Heart right ventricle (tissue), 16 donors: ENCODE data around the gene GRHL1. TPM values are rescaled to one million over a fixed set of nuclear protein-coding genes. Genes with fewer than 3 reads are reported as not detected.

Source experiments
- ATAC-seq, 8 donors: fragments of 200-7000 bp; cut with Tn5 transposase; one replicate each; pipeline ENCODE4 v1.9.1; 2020; ENCODE audit warnings: mild to moderate bottlenecking in 8 of 8, moderate library complexity in 8 of 8, moderate number of reproducible peaks in 1 of 8
- DNase-seq, 2 donors: peaks; one replicate each; pipeline ENCODE4 v3.0.0-alpha.2; 2020
- H3K27ac ChIP-seq, 10 donors: fragments of 200-600 bp; sonication (generic) in 2 of 10; one replicate each; pipeline versions ENCODE4 v1.5.0 to v1.8.0; 2020 to 2022; ENCODE audit warnings: mild to moderate bottlenecking in 3 of 10
- H3K27me3 ChIP-seq, 7 donors: fragments of 200-600 bp; one replicate each; pipeline ENCODE4 v1.8.0; 2021 to 2022; ENCODE audit warnings: mild to moderate bottlenecking in 2 of 7
- H3K36me3 ChIP-seq, 9 donors: fragments of 200-600 bp; sonication (generic) in 1 of 9; one replicate each; pipeline versions ENCODE4 v1.5.0 to v1.8.0; 2020 to 2022; ENCODE audit warnings: mild to moderate bottlenecking in 2 of 9
- H3K4me1 ChIP-seq, 9 donors: fragments of 200-600 bp; sonication (generic) in 1 of 9; one replicate each; pipeline versions ENCODE4 v1.5.0 to v1.8.0; 2020 to 2022; ENCODE audit warnings: mild to moderate bottlenecking in 4 of 9
- H3K4me3 ChIP-seq, 10 donors: fragments of 200-600 bp; sonication (generic) in 2 of 10; one replicate each; pipeline versions ENCODE4 v1.5.0 to v1.8.0; 2020 to 2022; ENCODE audit warnings: mild to moderate bottlenecking in 7 of 10, moderate library complexity in 2 of 10
- H3K9me3 ChIP-seq, 11 donors: fragments of 200-600 bp in 10 of 11; sonication (generic) in 2 of 11; one replicate each; pipeline versions ENCODE4 v1.5.0 to v1.8.0; 2013 to 2022; ENCODE audit warnings: mild to moderate bottlenecking in 2 of 11, control low read depth in 1 of 11, moderate library complexity in 1 of 11
- CTCF ChIP-seq, 9 donors: fragments of 200-600 bp; sonication (generic) in 2 of 9; IDR thresholded peaks; one replicate each; pipeline versions ENCODE4 v1.5.0 to v1.8.0; 2021 to 2022; ENCODE audit warnings: antibody characterized with exemption in 9 of 9, mild to moderate bottlenecking in 5 of 9, moderate library complexity in 1 of 9
- WGBS, 2 donors: extraction: QIAGEN DNeasy Blood & Tissue Kit; methylation state at CpG; one replicate each; pipeline ENCODE4 v1.1.7; 2013; ENCODE audit warnings: inconsistent platforms in 1 of 2; 5-methylcytosine and 5-hydroxymethylcytosine counted together
- intact Hi-C, 10 donors: fragments of 100-400 bp; cut with DNase I; formaldehyde crosslinking; loops; one replicate each; pipeline versions ENCODE4 v1.11.1 to v1.14.2; 2022
- polyA plus RNA-seq, 2 donors: library from polyadenylated mRNA; stranded (reverse); fragments of 200-250 nt; gene quantifications; one replicate each; pipeline ENCODE4 v1.2.3, GENCODE V29; 2013
- total RNA-seq, 10 donors: library from RNA; stranded (reverse); fragmentation: NEBNext Ultra II Directional in 3 of 10; extraction: Animal tissue kit (Norgen Biotek cat#: 25700) in 3 of 10; gene quantifications; one replicate each; pipeline versions ENCODE4 v1.2.1 to v1.2.4, GENCODE V29; 2021 to 2023
- donor health status: Arrhythmogenic right ventricular cardiomyopathy.
- donor health status: ischemic (EF 13 %, LVEDD 7.1; RV severe dilation, severe dysfunction).
- donor health status: healthy with polysubstance abuse.
- donor health status: DM: no; HTN: yes; CAD: no.
- donor health status: DM: no; HTN: no; CAD: no.
- donor health status: ischemic (EF 25% LVEDD 6.9; RV normal size, moderate dysfunction).
- donor health status: ischemic (EF 25% LVEDD 5.7; RV mildly dilated, moderate dysfunction).
- donor health status: healthy.
- donor health status: DM: yes; HTN: yes; CAD: no.
- donor health status: Ischemic cardiomyopathy.
- donor health status: ischemic (EF 35%, LVEDD 5.7; RV mildly dilated, moderate dysfunction).
- donor health status: nonischemic (EF 11% LVEDD 7.7; RV severe dilation, severe dysfunction).
- donor health status: DM: yes; HTN: yes; CAD: no.
- donor health status: PGD.
- donor health status: ischemic (EF 29% LVEDD 5.4; RV normal size, mild dysfunction).
- donor health status: nonischemic (EF 23%, LVEDD 6.1; RV moderate dilation, normal function).

GRHL1 gene
- total and polyA plus RNA-seq, 12 donors: 0.29 to 3.0 (median 0.90) TPM

- no peak for DNase-seq
- Histone ChIP-seq H3K27me3 (no peaks in the 10 kb centered on the region), H3K36me3 (peaks cover 0 to 15% (median 0%) of the 10 kb centered on the region in 9 donors), H3K27ac (no peak overlapping the region), H3K9me3 (no peaks in the 10 kb centered on the region), H3K4me1 (peaks cover 0 to 11% (median 0%) of the 10 kb centered on the region in 9 donors), H3K4me3 (no peak overlapping the region)
- no peak for TF ChIP-seq CTCF (IDR thresholded peaks at IDR 0.05)
- intact Hi-C loops: no loop called here
- no peak for ATAC-seq
- 82 to 85% methylated on average over 3 of the region's 3 CpGs for WGBS, 2 donors
These were observed 15.1 kb downstream of the GRHL1 start for GRCh38 chr2:9966491-9967022.

- H3K4me1 ChIP-seq: peaks cover 0 to 11% (median 0%) of the 10 kb centered on the region in 9 donors
- intact Hi-C loops: no loop called here
- TF ChIP-seq CTCF (IDR thresholded peaks at IDR 0.05): no peak
- no peak overlapping the region for H3K4me3 ChIP-seq
- H3K36me3 ChIP-seq: peaks cover 0 to 15% (median 0%) of the 10 kb centered on the region in 9 donors
- H3K27ac ChIP-seq: no peak overlapping the region
- ATAC-seq (no peak), DNase-seq (no peak)
- no peaks in the 10 kb centered on the region for H3K9me3 ChIP-seq
- no peaks in the 10 kb centered on the region for H3K27me3 ChIP-seq
- 92% methylated on average over 11 of the region's 11 CpGs for WGBS, 2 donors
These were observed 15.7 kb downstream of the GRHL1 start for GRCh38 chr2:9967053-9967775.

GRCh38 chr2:9968553-9969497, 17.3 kb downstream of the GRHL1 start:
- Histone ChIP-seq H3K36me3 (peaks cover 0 to 15% (median 0%) of the 10 kb centered on the region in 9 donors), H3K27ac (no peak overlapping the region), H3K4me3 (no peak overlapping the region), H3K27me3 (no peaks in the 10 kb centered on the region), H3K4me1 (peaks cover 0 to 13% (median 2%) of the 10 kb centered on the region in 9 donors), H3K9me3 (no peaks in the 10 kb centered on the region)
- DNase-seq: no peak
- TF ChIP-seq CTCF (IDR thresholded peaks at IDR 0.05): no peak
- ATAC-seq: no peak
- intact Hi-C loops: no loop called here
- 95 to 97% methylated on average over 10 of the region's 10 CpGs for WGBS, 2 donors
